GM12865 (cell line): ENCODE measurements around the gene NMT1.

Source experiments
- DNase-seq: peaks from one replicate; pipeline ENCODE4 v3.0.0; 2010; ENCODE audit warnings: low read depth
- H3K4me3 ChIP-seq: 2 replicates; pipeline ENCODE4 v1.5.1; 2011; ENCODE audit warnings: mild to moderate bottlenecking, low read depth, low read length, control low read depth
- TF ChIP-seq, protein P1 (sequence below): IDR thresholded peaks from 2 replicates; pipeline ENCODE4 v1.5.1; 2011; ENCODE audit warnings: low read length, control low read depth, low read depth, inconsistent platforms; ENCODE audit not compliant: insufficient read depth; ENCODE audit errors: missing control alignments

Gene NMT1

DNA sequence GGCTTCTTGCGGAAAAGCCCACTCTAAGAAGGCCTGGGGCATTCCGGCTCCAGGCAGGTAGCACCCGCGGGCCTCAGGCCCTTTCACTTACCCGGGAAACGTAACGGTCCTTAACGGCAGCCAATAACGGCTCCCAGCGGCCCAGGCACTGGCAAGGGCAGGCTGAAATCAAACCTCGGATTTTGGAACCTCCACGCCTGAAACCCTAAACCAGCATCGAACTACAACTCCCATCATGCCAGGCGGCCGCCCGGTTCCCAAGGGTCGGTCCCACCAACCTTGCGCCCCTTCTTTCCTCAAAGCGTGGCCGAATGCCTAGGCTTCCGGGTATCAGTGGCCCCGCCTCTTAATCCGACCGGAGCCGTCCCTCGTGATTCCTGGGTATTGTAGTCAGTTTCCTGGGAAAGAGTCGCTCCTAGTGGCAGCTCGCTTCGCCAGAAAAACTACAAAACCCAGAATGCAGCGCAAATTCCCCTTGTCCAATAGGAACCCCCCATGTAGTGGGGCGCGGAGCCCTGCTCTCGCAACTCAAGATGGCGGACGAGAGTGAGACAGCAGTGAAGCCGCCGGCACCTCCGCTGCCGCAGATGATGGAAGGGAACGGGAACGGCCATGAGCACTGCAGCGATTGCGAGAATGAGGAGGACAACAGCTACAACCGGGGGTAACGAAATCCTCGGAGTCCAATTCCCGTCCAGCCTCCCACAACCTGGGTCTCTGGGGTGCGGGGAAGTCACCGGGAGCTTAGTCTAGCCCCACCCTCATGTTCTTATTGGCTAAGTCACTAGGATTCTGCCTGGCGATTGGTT is at the start of gene NMT1:
TSS of gene NMT1 (plus strand) at position 521 of the 809 bp plus-strand sequence. CDS start at position 534, 13 bp downstream.
- peak; percentile 100 for DNase-seq
- peak within 1 kb of the TSS; percentile 94 for H3K4me3 ChIP-seq
- TF ChIP-seq, protein P1, sequence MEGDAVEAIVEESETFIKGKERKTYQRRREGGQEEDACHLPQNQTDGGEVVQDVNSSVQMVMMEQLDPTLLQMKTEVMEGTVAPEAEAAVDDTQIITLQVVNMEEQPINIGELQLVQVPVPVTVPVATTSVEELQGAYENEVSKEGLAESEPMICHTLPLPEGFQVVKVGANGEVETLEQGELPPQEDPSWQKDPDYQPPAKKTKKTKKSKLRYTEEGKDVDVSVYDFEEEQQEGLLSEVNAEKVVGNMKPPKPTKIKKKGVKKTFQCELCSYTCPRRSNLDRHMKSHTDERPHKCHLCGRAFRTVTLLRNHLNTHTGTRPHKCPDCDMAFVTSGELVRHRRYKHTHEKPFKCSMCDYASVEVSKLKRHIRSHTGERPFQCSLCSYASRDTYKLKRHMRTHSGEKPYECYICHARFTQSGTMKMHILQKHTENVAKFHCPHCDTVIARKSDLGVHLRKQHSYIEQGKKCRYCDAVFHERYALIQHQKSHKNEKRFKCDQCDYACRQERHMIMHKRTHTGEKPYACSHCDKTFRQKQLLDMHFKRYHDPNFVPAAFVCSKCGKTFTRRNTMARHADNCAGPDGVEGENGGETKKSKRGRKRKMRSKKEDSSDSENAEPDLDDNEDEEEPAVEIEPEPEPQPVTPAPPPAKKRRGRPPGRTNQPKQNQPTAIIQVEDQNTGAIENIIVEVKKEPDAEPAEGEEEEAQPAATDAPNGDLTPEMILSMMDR = no peak

DNA sequence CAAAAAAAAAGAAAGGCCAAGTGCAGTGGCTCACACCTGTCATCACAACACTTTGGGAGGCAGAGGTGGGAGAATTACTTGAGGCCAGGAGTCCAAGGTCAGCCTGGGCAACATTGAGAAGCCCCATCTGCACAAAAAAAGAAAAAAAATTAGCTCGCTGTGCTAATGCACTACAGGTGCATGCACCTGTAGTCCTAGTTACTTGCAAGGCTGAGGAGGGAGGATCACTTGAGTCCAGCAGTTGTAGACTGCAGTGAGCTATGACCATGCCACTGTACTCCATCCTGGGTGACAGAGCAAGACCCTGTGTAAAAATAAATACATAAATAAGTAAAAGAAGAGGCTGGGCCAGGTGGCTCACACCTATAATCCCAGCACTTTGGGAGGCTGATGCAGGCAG is 49.4 kb upstream of the NMT1 start:
- TF ChIP-seq, protein P1 = no peak
- no peak overlapping the region for H3K4me3 ChIP-seq
- no peak for DNase-seq

DNA sequence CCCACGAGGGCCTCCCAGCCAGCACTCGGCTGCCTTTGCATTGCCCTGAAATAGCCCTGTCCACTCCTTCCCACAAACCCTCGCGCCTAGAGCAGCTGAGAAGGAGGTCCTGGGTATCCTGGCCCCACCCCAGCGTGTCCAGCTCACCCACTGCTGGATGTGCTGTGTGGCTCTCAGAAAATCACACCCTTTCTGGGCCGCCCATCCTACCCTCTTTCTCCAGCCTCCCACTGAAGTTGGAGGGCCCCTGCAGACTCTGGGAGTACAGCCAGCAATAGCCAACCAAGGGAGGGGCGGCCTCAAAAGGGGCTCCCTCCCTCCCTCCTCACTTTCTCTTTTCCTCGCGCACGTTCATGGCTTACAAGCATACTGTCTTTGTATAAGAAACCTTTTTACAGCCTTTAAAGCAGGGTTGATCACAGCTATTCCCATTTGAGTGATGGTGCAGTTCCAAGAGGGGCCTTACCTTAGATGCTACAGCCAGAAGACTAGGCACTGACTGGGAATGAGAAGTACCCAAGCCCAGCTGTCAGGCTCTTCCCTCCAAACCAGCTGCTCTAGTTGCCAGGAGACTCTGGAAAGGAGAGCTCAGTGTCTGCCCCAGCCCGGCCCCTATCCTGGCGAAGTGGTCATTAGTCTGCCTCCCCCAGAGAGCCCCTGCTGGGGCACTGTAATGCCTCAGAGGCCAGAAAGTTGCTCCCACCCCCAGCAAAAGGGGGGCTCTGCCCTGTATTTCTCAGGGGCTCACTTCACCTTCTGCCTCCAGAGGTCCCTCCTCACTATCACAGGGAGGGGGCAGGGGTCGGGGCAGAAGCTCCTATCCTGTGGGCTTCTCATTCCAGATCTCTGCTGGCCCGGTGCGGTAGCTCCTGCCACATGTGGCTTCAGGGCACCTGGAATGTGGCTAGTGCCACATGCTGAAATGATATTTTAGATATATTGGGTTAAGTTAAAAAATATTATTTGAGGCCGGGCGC is 47.8 kb upstream of the NMT1 start:
- no peak for DNase-seq
- TF ChIP-seq, protein P1 = no peak
- no peak overlapping the region for H3K4me3 ChIP-seq

DNA sequence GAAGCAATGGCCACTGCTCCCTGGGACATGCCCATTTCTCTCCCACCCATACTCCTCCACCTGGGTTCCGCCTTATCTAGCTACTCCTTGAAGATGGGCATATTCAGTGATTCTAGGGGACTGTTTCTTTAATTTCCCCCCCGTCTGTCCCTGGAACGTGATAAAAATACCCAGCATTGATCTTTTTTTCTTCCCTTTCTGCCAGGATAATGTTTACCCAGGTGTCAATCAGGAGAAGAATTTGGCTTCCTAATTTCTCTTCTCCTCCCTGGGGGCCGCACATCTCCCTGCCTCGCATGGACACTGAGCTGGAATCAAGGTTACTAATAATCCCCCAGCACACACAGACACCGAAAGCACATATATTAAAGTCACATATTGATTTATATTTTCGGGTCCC is 44.9 kb upstream of the NMT1 start:
- no peak for DNase-seq
- TF ChIP-seq, protein P1 = no peak
- no peak overlapping the region for H3K4me3 ChIP-seq

DNA sequence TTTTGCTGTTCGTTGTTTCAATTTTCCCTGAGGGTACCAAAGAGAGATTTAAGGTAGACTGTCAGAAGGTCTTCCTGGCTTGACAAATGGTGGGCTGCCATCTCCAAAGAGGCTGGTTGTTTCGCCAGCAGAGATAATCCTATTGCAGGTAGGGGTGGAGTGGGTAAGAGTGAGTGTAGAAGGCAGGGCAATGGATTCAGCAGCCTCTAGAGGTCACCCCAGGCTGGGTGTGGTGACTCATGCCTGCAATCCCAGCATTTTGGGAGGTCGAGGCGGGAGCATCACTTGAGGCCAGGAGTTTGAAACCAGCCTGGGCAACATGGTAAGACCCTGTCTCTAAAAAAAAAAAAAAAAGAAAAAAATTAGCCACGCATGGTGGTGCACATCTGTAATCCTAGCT is 44.3 kb upstream of the NMT1 start:
- DNase-seq = no peak
- H3K4me3 ChIP-seq = no peak overlapping the region
- TF ChIP-seq, protein P1 = peak; percentile 39

DNA sequence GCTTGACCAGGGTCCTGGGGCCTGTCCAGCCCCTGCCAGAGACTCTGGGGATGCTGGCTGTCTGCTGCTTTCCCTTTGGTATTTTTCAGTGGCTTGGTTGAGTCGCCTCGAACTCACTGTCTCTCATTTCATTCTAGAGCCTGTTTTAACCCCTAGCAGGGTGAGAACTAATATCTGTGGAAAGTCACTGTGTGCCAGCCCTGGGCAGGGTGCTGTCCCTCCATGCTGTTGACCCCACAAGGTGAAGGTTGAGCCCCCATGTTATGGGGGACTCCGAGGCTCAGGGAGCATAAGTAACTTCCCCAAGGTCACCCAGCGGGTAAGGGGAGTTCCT is 42.6 kb upstream of the NMT1 start:
- peak overlapping the region; percentile 40 for H3K4me3 ChIP-seq
- TF ChIP-seq, protein P1 = no peak
- DNase-seq = no peak
